IMR-90 (cell line): ENCODE data around the gene OR1E2. TPM values are rescaled to one million over a fixed set of nuclear protein-coding genes. Genes with fewer than 3 reads are reported as not detected.

Experiments
- ATAC-seq: fragments of 200-7000 bp; cut with Tn5 transposase; 2 replicates; pipeline ENCODE4 v1.9.1; 2020; ENCODE audit warnings: low read depth, mild to moderate bottlenecking, moderate library complexity
- BruUV-seq: library from RNA; stranded (reverse); fragments of 400-500 nt; replicated peaks from 2 replicates; lab custom pipeline; 2021; lab: Mats Ljungman, UMichigan
- CTCF ChIA-PET: fragments of 300-600 bp; formaldehyde crosslinking; extraction: SDS; loops from one replicate; lab custom pipeline; 2021; ENCODE audit warnings: antibody characterized with exemption; lab: Yijun Ruan, JAX
- POLR2A ChIA-PET: fragments of 300-600 bp; sonication (Branson Sonifier 250); formaldehyde crosslinking; loops from one replicate; lab custom pipeline; 2022; ENCODE audit warnings: antibody characterized with exemption; ENCODE audit not compliant: unreplicated experiment; lab: Charles Lee
- DNase-seq: peaks from one replicate; pipeline ENCODE4 v3.0.0; 2013
- H2AFZ ChIP-seq: replicated peaks from 2 replicates; pipeline ENCODE3; 2013; ENCODE audit warnings: low read length, mild to moderate bottlenecking; ENCODE audit not compliant: poor library complexity
- H2AK5ac ChIP-seq: 2 replicates; pipeline ENCODE4 v1.6.1; 2013; ENCODE audit warnings: low read depth, low read length, inconsistent platforms
- H2AK9ac ChIP-seq: replicated peaks from 2 replicates; pipeline ENCODE3; 2013; ENCODE audit warnings: mild to moderate bottlenecking, low read depth, low read length, moderate library complexity; ENCODE audit not compliant: poor library complexity
- H2BK120ac ChIP-seq: 2 replicates; pipeline ENCODE4 v1.6.1; 2013; ENCODE audit warnings: low read depth, low read length, inconsistent platforms
- H2BK15ac ChIP-seq: 3 replicates; pipeline ENCODE4 v1.6.1; 2013; ENCODE audit warnings: low read depth, low read length, inconsistent platforms
- H2BK20ac ChIP-seq: 2 replicates; pipeline ENCODE4 v1.6.1; 2013; ENCODE audit warnings: low read depth, mild to moderate bottlenecking, inconsistent platforms, low read length, moderate library complexity
- H2BK5ac ChIP-seq: 2 replicates; pipeline ENCODE4 v1.6.1; 2013; ENCODE audit warnings: mild to moderate bottlenecking, low read depth, low read length, inconsistent platforms; ENCODE audit not compliant: poor library complexity, severe bottlenecking
- H3K14ac ChIP-seq: replicated peaks from 2 replicates; pipeline ENCODE4 v1.6.1; 2013; ENCODE audit warnings: low read depth, low read length, inconsistent platforms
- H3K18ac ChIP-seq: 2 replicates; pipeline ENCODE4 v1.6.1; 2013; ENCODE audit warnings: low read depth, low read length, control low read depth
- H3K23ac ChIP-seq: 2 replicates; pipeline ENCODE4 v1.6.1; 2013; ENCODE audit warnings: low read depth, low read length, inconsistent platforms
- H3K27ac ChIP-seq: 2 replicates; pipeline ENCODE4 v1.5.1; 2013; ENCODE audit warnings: mild to moderate bottlenecking, control low read depth, low read length; ENCODE audit not compliant: insufficient read depth
- H3K27me3 ChIP-seq: 2 replicates; pipeline ENCODE4 v1.6.1; 2013; ENCODE audit warnings: low read length; ENCODE audit not compliant: control insufficient read depth, insufficient read depth
- H3K36me3 ChIP-seq: 2 replicates; pipeline ENCODE4 v1.6.1; 2013; ENCODE audit warnings: low read length, mixed read lengths; ENCODE audit not compliant: control insufficient read depth, insufficient read depth
- H3K4ac ChIP-seq: 2 replicates; pipeline ENCODE4 v1.6.1; 2013; ENCODE audit warnings: low read depth, low read length, inconsistent platforms
- H3K4me1 ChIP-seq: 2 replicates; pipeline ENCODE4 v1.6.1; 2013; ENCODE audit warnings: low read length, mixed read lengths; ENCODE audit not compliant: control insufficient read depth, insufficient read depth
- H3K4me2 ChIP-seq: 2 replicates; pipeline ENCODE4 v1.6.1; 2013; ENCODE audit warnings: low read depth, mild to moderate bottlenecking, control low read depth, low read length, moderate library complexity
- H3K4me3 ChIP-seq: 2 replicates; pipeline ENCODE4 v1.5.1; 2013; ENCODE audit warnings: low read depth, mild to moderate bottlenecking, control low read depth, low read length, moderate library complexity; ENCODE audit not compliant: insufficient read depth
- H3K56ac ChIP-seq: 2 replicates; pipeline ENCODE4 v1.6.1; 2013; ENCODE audit warnings: low read length, inconsistent platforms; ENCODE audit not compliant: insufficient read depth; ENCODE audit errors: extremely low read depth
- H3K79me1 ChIP-seq, 2 experiments: 2 replicates each; pipeline ENCODE4 v1.6.1; 2013; ENCODE audit warnings: low read length in 2 of 2, inconsistent platforms in 1 of 2, low read depth in 1 of 2
- H3K9ac ChIP-seq: 2 replicates; pipeline ENCODE4 v1.6.1; 2013; ENCODE audit warnings: low read depth, low read length, control low read depth
- H3K9me1 ChIP-seq: 2 replicates; pipeline ENCODE4 v1.6.1; 2013; ENCODE audit warnings: low read length, inconsistent platforms; ENCODE audit not compliant: insufficient read depth
- H3K9me3 ChIP-seq: 2 replicates; pipeline ENCODE4 v1.6.1; 2013; ENCODE audit warnings: low read length; ENCODE audit not compliant: control insufficient read depth, insufficient read depth
- H4K20me1 ChIP-seq: 2 replicates; pipeline ENCODE4 v1.6.1; 2013; ENCODE audit warnings: low read length, inconsistent platforms; ENCODE audit not compliant: insufficient read depth
- H4K5ac ChIP-seq: 2 replicates; pipeline ENCODE4 v1.6.1; 2013; ENCODE audit warnings: mild to moderate bottlenecking, low read depth, low read length, control low read depth
- H4K8ac ChIP-seq, 2 experiments: 2 replicates each; pipeline ENCODE4 v1.6.1; 2013; ENCODE audit warnings: low read depth in 2 of 2, low read length in 2 of 2, control low read depth in 1 of 2, inconsistent platforms in 1 of 2
- H4K91ac ChIP-seq: 2 replicates; pipeline ENCODE4 v1.6.1; 2013; ENCODE audit warnings: low read depth, low read length, inconsistent platforms; ENCODE audit not compliant: insufficient read depth
- CHD1 ChIP-seq: IDR thresholded peaks from 2 replicates; pipeline ENCODE4 v1.6.1; 2012; ENCODE audit warnings: low read depth, low read length, improper control_type of control experiment
- MAZ ChIP-seq: IDR thresholded peaks from 2 replicates; pipeline ENCODE4 v1.6.1; 2012; ENCODE audit warnings: low read depth, mild to moderate bottlenecking, low read length, improper control_type of control experiment, moderate library complexity, borderline replicate concordance
- POLR2A ChIP-seq: IDR thresholded peaks from 2 replicates; pipeline ENCODE4 v1.6.1; 2012; ENCODE audit warnings: mild to moderate bottlenecking, low read depth, low read length
- RAD21 ChIP-seq: IDR thresholded peaks from 2 replicates; pipeline ENCODE4 v1.6.1; 2012; ENCODE audit warnings: low read length, improper control_type of control experiment
- RCOR1 ChIP-seq: IDR thresholded peaks from 2 replicates; pipeline ENCODE4 v1.6.1; 2012; ENCODE audit warnings: mild to moderate bottlenecking, low read length, improper control_type of control experiment; ENCODE audit not compliant: insufficient replicate concordance
- WGBS, 2 experiments: methylation state at CpG; one replicate each; pipeline versions ENCODE4 v1.1.5 to v1.1.7; 2013; ENCODE audit warnings: missing lambda C conversion rate in 2 of 2; ENCODE audit not compliant: insufficient read length in 1 of 2; ENCODE audit errors: extremely low coverage in 2 of 2; 5-methylcytosine and 5-hydroxymethylcytosine counted together
- dilution Hi-C: fragments of 300-500 bp; cut with HindIII; formaldehyde crosslinking; loops from one replicate; pipeline ENCODE4 v1.14.3; 2018; ENCODE audit warnings: low sequenced_read_pairs; ENCODE audit not compliant: unreplicated experiment
- in situ Hi-C: fragments of 300-500 bp; cut with MboI; formaldehyde crosslinking; loops from 3 replicates; pipeline ENCODE4 v1.14.3; 2019; ENCODE audit warnings: low sequenced_read_pairs, inconsistent platforms, mixed read lengths
- intact Hi-C: fragments of 100-400 bp; cut with micrococcal nuclease; formaldehyde crosslinking; loops from 2 replicates; pipeline ENCODE4 v1.10.0; 2022
- polyA plus RNA-seq, 3 experiments: library from polyadenylated mRNA; depleted of rRNA; stranded (reverse); fragments of >200 nt; gene quantifications; 2 replicates each; pipeline ENCODE4 v1.2.3, GENCODE V29; 2012; ENCODE audit warnings: low replicate concordance in 1 of 3
- total RNA-seq: library from RNA; depleted of rRNA; stranded (reverse); fragments of >200 nt; gene quantifications from 2 replicates; pipeline ENCODE4 v1.2.3, GENCODE V29; 2012
- TF ChIP-seq, protein P1 (sequence below): fragments of 150-350 bp; IDR thresholded peaks from 2 replicates; pipeline ENCODE4 v1.6.1; 2017; ENCODE audit warnings: mild to moderate bottlenecking, antibody characterized with exemption, low read length, low read depth

The OR1E2 gene
- total and polyA plus RNA-seq, 2 of the 4 experiments (the other 2 are of a cell fraction), result not detected

DNA sequence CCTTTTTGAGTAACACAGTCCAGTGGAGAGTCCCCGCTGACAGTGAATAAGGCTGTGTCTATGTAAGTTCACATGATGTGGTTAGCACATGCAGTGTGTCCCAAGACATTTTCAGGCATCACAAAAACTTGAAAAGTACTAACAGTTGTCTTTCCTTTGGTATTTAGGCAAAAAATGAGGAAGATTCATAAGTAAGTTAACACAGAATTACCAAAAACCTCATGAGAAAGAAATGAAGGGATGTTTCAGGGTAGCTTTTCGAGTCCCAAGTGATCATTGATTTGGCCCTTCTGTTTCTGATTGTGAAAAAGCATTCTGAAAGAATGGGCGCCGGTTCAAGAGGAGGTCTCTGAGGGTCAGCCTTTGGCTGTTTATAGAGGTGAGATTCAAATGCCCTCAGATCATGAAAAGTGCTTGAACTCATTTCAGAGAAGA is 41.6 kb upstream of the OR1E2 start:
- intact Hi-C loops, result no loop called here
- Histone ChIP-seq H2AFZ (no peak overlapping the region), H3K4me2 (no peak overlapping the region)

More for the DNA sequence above, 41.6 kb upstream of the OR1E2 start:
- Histone ChIP-seq H3K18ac (no peak overlapping the region), H4K5ac (no peak overlapping the region), H3K56ac (no peak overlapping the region), H2AK5ac (no peak overlapping the region), H4K91ac (no peak overlapping the region), H3K79me1 (no peaks in the 10 kb centered on the region), H3K4me3 (no peak overlapping the region), H3K4ac (no peak overlapping the region), H2BK20ac (no peak overlapping the region), H3K9me3 (peaks cover 3% of the 10 kb centered on the region; the same call in 1 of the 2 replicates), H3K27ac (no peak overlapping the region), H3K27me3 (peaks cover 2% of the 10 kb centered on the region; the same call in 1 of the 2 replicates), H3K9ac (no peak overlapping the region), H2BK120ac (no peak overlapping the region), H3K4me1 (no peaks in the 10 kb centered on the region), H3K36me3 (no peaks in the 10 kb centered on the region), H4K8ac (no peak overlapping the region), H3K14ac (no peak overlapping the region), H2BK5ac (no peak overlapping the region), H3K9me1 (no peaks in the 10 kb centered on the region), H3K23ac (no peak overlapping the region), H4K20me1 (no peaks in the 10 kb centered on the region), H2AK9ac (no peak overlapping the region), H2BK15ac (no peak overlapping the region)
- POLR2A ChIA-PET, result no interaction called here
- DNase-seq, result no peak
- CTCF ChIA-PET, result no interaction called here
- in situ Hi-C loops (no loop called here), dilution Hi-C loops (no loop called here)
- TF ChIP-seq RCOR1, result no peak
- no peak for TF ChIP-seq CHD1
- no peak for TF ChIP-seq MAZ
- no peak for TF ChIP-seq RAD21
- TF ChIP-seq, protein P1, sequence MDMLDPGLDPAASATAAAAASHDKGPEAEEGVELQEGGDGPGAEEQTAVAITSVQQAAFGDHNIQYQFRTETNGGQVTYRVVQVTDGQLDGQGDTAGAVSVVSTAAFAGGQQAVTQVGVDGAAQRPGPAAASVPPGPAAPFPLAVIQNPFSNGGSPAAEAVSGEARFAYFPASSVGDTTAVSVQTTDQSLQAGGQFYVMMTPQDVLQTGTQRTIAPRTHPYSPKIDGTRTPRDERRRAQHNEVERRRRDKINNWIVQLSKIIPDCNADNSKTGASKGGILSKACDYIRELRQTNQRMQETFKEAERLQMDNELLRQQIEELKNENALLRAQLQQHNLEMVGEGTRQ, result no peak
- TF ChIP-seq POLR2A, result no peak
- no peak for ATAC-seq
- 20% methylated on average over 2 of the region's 4 CpGs; no CpG with 5 or more reads in 1 of the 2 experiments for WGBS, 2 experiments
- BruUV-seq, result no TSS peak
